A673 (cell line): Measurements from ENCODE around the gene SOX21. TPM values are rescaled to one million over a fixed set of nuclear protein-coding genes. Genes with fewer than 3 reads are reported as not detected.

Experiments
- BruUV-seq: library from RNA; stranded (reverse); fragments of 400-500 nt; replicated peaks from 2 replicates; lab custom pipeline; 2021; lab: Mats Ljungman, UMichigan
- CTCF ChIA-PET: fragments of 300-600 bp; sonication (Branson Sonifier 250); formaldehyde crosslinking; loops from one replicate; lab custom pipeline; 2022; ENCODE audit warnings: antibody characterized with exemption; lab: Charles Lee
- POLR2A ChIA-PET: fragments of 300-600 bp; sonication (Branson Sonifier 250); formaldehyde crosslinking; loops from one replicate; lab custom pipeline; 2022; ENCODE audit warnings: antibody characterized with exemption; ENCODE audit not compliant: low non-redundant PET; lab: Charles Lee
- DNase-seq: peaks from one replicate; pipeline ENCODE4 v3.0.0-alpha.2; 2015; ENCODE audit warnings: low spot score
- H3K27ac ChIP-seq: fragments of 200-600 bp; sonication (generic); 2 replicates; pipeline ENCODE4 v1.5.1; 2016; ENCODE audit warnings: mixed run types, low read depth, mild to moderate bottlenecking, mixed read lengths, antibody characterized with exemption, low read length; ENCODE audit not compliant: poor library complexity, severe bottlenecking
- H3K27me3 ChIP-seq: fragments of 200-600 bp; sonication (generic); replicated peaks from 2 replicates; pipeline ENCODE4 v1.6.1; 2017; ENCODE audit warnings: mixed run types, low read depth, mild to moderate bottlenecking, mixed read lengths, antibody characterized with exemption, low read length; ENCODE audit not compliant: insufficient read depth, poor library complexity
- H3K36me3 ChIP-seq: fragments of 200-600 bp; sonication (generic); 2 replicates; pipeline ENCODE4 v1.6.1; 2016; ENCODE audit warnings: mixed run types, mild to moderate bottlenecking, mixed read lengths, antibody characterized with exemption, low read length; ENCODE audit not compliant: insufficient read depth, poor library complexity, severe bottlenecking
- H3K4me1 ChIP-seq: fragments of 200-600 bp; sonication (generic); 2 replicates; pipeline ENCODE4 v1.6.1; 2017; ENCODE audit warnings: mixed run types, mild to moderate bottlenecking, mixed read lengths, antibody characterized with exemption, low read length; ENCODE audit not compliant: insufficient read depth, poor library complexity, severe bottlenecking
- H3K4me3 ChIP-seq: fragments of 200-600 bp; sonication (generic); 2 replicates; pipeline ENCODE4 v1.5.1; 2016; ENCODE audit warnings: low read depth, mixed run types, mild to moderate bottlenecking, mixed read lengths, low read length; ENCODE audit not compliant: poor library complexity, severe bottlenecking
- H3K9me3 ChIP-seq: fragments of 200-600 bp; sonication (generic); 2 replicates; pipeline ENCODE4 v1.6.1; 2016; ENCODE audit warnings: mixed run types, low read depth, mild to moderate bottlenecking, mixed read lengths, antibody characterized with exemption, low read length; ENCODE audit not compliant: poor library complexity, severe bottlenecking
- CTCF ChIP-seq: fragments of 300-800, 200-600 bp; sonication (generic); conservative IDR thresholded peaks from 2 replicates; pipeline ENCODE4 v1.5.1; 2017; ENCODE audit warnings: low read depth, mild to moderate bottlenecking, antibody characterized with exemption, low read length, moderate library complexity, mixed read lengths
- EZH2 ChIP-seq: fragments of 200-600 bp; sonication (generic); IDR thresholded peaks from 2 replicates; pipeline ENCODE4 v1.6.1; 2017; ENCODE audit warnings: borderline replicate concordance, low read depth, mild to moderate bottlenecking, mixed read lengths, antibody characterized with exemption, low read length; ENCODE audit not compliant: poor library complexity, severe bottlenecking
- intact Hi-C: fragments of 100-400 bp; cut with micrococcal nuclease; formaldehyde crosslinking; loops from one replicate; pipeline ENCODE4 v1.10.0; 2022; ENCODE audit not compliant: unreplicated experiment
- total RNA-seq: library from RNA; stranded (reverse); gene quantifications from 2 replicates; pipeline ENCODE4 v1.2.3, GENCODE V29; 2021

The SOX21 gene
- total RNA-seq, 1 experiment from 2014 or later, result not detected

GRCh38 chr13:94672400-94672799 lies 39.9 kb downstream of the SOX21 start:
- no peak overlapping the region for H3K4me3 ChIP-seq
- TF ChIP-seq CTCF (no peak), EZH2 (no peak)
- H3K9me3 ChIP-seq, result no peaks in the 10 kb centered on the region
- DNase-seq, result no peak
- no peak overlapping the region for H3K27ac ChIP-seq
- intact Hi-C loops, result loop anchor here (10.0 kb wide), 1 partner anchor 802 kb away; no protein-coding TSS in a partner anchor
- H3K36me3 ChIP-seq, result no peaks in the 10 kb centered on the region
- H3K27me3 ChIP-seq, result peaks cover 9% of the 10 kb centered on the region
- ChIA-PET POLR2A (interaction anchor here (0.5 kb wide), 1 partner anchor 456 kb away, joined by 3 read pairs; no protein-coding TSS in a partner anchor), CTCF (no interaction called here)
- no peaks in the 10 kb centered on the region for H3K4me1 ChIP-seq
- no TSS peak for BruUV-seq

- Histone ChIP-seq H3K9me3 (no peaks in the 10 kb centered on the region), H3K27me3 (no peaks in the 10 kb centered on the region), H3K36me3 (no peaks in the 10 kb centered on the region), H3K27ac (no peak overlapping the region), H3K4me1 (no peaks in the 10 kb centered on the region), H3K4me3 (no peak overlapping the region)
- CTCF ChIA-PET, result no interaction called here
- POLR2A ChIA-PET, result no interaction called here
- no TSS peak for BruUV-seq
- intact Hi-C loops, result no loop called here
- TF ChIP-seq CTCF (no peak), EZH2 (no peak)
- no peak for DNase-seq
These were observed 45.2 kb downstream of the SOX21 start for GRCh38 chr13:94667190-94667589.

- H3K9me3 ChIP-seq, result no peaks in the 10 kb centered on the region
- intact Hi-C loops, result no loop called here
- H3K4me1 ChIP-seq, result no peaks in the 10 kb centered on the region
- DNase-seq, result no peak
- no TSS peak for BruUV-seq
- no peaks in the 10 kb centered on the region for H3K36me3 ChIP-seq
- H3K27ac ChIP-seq, result no peak overlapping the region
- ChIA-PET POLR2A (no interaction called here), CTCF (no interaction called here)
- TF ChIP-seq CTCF, result no peak
- TF ChIP-seq EZH2, result no peak
- H3K27me3 ChIP-seq, result no peaks in the 10 kb centered on the region
- H3K4me3 ChIP-seq, result no peak overlapping the region
These were observed 46.3 kb downstream of the SOX21 start for GRCh38 chr13:94666065-94666464.
